ENCODE results near the gene IMMP2L.

GRCh38 chr7:111240371-111240770 is 321.9 kb downstream of the IMMP2L start:
- TF ChIP-seq CTCF (IDR thresholded peaks at IDR 0.05) (no peak), POLR2A (IDR thresholded peaks at IDR 0.05) (no peak)

All from uterus (tissue), 2 donors.